GM21528 (cell line): Measurements from ENCODE around the gene MRPS15.

Experiments
- ATAC-seq: cut with Tn5 transposase; IDR thresholded peaks from one replicate; pipeline ENCODE4 v1.9.1; 2021; ENCODE audit warnings: mild to moderate bottlenecking, moderate library complexity; ENCODE audit not compliant: unreplicated experiment, low FRiP score

The MRPS15 gene

DNA sequence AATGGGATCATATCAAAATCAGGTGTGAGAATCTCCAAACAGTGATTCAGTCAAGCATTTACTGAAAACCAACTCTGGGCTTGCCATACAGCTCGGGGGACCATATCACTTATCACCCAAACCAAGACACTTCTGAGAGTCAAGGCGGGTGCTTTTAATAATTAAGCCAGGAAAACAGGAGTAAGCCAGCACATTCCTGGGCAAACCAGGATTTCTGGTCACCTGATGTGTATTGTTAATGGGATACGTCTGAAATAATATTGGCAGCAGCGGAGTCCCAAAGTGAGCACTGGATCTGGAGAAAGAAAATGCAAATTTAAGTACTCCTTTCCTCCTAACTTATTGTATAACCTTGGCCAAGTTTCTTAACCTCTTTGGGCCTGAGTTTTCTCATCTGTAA lies 31.6 kb downstream of the MRPS15 start:
- ATAC-seq: no peak

DNA sequence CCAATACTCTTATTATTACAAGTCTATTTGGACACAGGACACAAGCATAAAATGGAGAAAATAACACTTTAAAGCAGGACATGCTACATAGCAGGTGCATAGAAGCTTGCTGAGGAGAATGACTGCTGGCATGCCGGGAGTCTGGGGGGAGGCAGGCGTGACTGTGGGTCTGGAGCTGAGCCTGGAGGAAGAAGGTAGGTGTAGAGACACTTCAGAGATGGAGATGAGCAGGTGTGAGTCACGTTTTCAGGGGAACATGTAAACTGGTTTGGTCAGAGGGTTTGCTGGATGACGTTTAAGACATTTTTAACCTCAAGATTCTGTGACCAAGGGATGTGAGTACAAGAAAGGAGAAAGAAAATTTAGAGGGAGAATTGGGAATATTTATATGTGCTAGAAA lies 38.4 kb downstream of the MRPS15 start:
- ATAC-seq: no peak

GRCh38 chr1:36421649-36422048 lies 42.5 kb downstream of the MRPS15 start:
- no peak for ATAC-seq

DNA sequence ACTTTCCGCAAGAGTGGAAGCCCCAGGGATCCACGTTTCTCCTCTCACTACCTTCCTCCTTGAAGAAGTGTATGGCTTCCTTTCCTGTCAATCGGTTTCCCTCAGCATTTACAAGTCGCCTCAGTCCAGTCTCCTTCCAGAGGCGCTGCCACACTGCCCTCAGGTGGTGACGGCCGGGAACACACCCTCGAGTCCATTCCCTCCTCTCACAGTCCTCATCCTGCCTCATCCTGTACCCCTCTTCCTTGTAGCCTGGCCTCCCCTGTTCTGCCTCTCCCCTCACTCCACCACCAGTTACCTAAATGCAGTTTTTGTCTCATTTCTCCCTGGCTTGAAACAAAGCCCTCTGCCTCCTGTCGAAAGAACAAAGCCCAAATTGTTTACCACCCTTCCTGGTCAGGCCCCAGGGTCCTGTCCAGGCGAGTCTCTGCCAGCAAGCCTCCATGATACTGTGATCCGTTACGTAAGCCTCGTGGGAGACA lies 43.3 kb downstream of the MRPS15 start:
- ATAC-seq: peak; percentile 55

DNA sequence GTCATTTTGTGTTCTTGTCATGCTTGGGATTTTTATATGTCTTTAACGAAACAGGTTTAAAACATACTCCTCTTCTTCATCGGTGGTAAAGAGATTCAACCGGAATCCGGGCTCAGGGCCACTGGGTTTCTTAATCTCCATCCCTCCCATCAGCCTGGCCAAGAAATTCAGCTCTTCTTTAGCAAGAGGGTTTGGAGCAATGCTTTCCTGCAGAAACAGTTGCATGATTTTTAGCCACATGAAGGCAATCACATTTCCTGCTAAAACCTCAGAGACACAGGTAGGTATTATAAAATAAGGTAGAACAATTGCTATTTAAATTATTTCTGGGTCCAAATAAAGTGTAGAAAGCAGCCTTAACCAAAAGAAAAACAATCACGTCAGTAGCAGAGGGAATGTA lies 43.8 kb downstream of the MRPS15 start:
- no peak for ATAC-seq

- no peak for ATAC-seq
Observed at GRCh38 chr1:36419569-36419968, 44.6 kb downstream of the MRPS15 start.

- ATAC-seq: no peak
Observed at GRCh38 chr1:36419140-36419539, 45.0 kb downstream of the MRPS15 start.

DNA sequence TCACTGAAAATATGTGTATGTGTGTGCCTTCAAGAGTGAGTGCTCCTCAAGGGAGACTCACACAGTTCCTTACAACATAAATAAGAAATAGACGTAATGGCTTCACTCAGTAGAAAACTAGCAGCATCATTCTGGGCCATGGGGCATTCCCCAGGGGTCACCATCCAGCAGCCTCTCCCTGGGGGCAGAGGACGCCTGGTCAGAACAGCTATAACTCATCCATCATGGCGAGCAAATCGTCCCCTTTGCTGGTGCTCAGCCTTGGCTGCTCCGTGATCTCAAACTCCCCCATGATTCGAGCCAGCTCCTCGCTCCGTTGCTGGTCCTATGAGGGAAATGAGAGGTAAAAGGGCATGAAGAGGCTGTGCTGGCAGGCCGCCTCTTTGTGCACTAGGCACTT lies 46.3 kb downstream of the MRPS15 start:
- ATAC-seq: no peak

DNA sequence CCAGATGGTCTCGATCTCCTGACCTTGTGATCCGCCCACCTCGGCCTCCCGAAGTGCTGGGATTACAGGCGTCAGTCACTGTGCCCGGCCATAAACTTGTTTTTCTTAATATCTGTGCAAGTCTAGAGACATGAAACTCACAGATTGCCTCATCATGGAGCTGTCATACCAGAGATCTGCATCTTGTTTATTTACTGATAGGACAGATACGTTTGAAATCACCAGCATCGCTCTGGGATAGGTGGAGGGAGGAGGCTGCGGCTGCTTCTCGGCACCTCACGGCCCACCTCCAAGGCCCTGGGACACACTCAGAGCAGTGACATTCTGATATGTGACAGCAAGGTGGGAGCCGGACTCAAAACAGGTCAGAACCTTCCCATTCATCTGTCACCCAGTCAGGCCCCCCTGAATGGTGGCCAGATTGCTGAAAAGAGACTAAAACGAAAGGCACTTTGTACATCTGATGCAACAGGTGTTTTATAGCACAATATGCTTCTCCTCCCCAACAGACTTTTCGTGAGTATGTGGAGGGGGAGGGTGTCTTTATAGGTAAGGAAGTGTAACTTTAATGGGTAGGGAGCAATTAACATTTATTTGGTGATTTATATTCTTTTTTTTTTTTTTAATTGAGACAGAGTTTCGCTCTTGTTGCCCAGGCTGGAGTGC lies 48.4 kb downstream of the MRPS15 start:
- ATAC-seq: no peak

- no peak for ATAC-seq
Observed at GRCh38 chr1:36414384-36414783, 49.8 kb downstream of the MRPS15 start.

- no peak for ATAC-seq
Observed at GRCh38 chr1:36411674-36412648, 52.2 kb downstream of the MRPS15 start.

GRCh38 chr1:36408479-36408878 lies 55.7 kb downstream of the MRPS15 start:
- ATAC-seq: no peak

- no peak for ATAC-seq
Observed at GRCh38 chr1:36406440-36406839, 57.7 kb downstream of the MRPS15 start.
